Stimulated activated CD4-positive, alpha-beta T cell treated with anti-CD3 and anti-CD28 coated beads, Interleukin-2, amount 100 ng/mL, for 48 hours (primary cell): Measurements from ENCODE around the gene CDH20.

ENCODE experiments used
- DNase-seq, 2 donors: peaks; one replicate each; pipeline ENCODE4 v3.0.0-alpha.2; 2020

The CDH20 gene

GRCh38 chr18:61432590-61432989 lies 99.4 kb downstream of the CDH20 start:
- no peak for DNase-seq

GRCh38 chr18:61435064-61435652 lies 101.9 kb downstream of the CDH20 start:
- DNase-seq: no peak

GRCh38 chr18:61443081-61443725 lies 110.0 kb downstream of the CDH20 start:
- DNase-seq: no peak

GRCh38 chr18:61448316-61448715 lies 115.1 kb downstream of the CDH20 start:
- no peak for DNase-seq

- no peak for DNase-seq
Observed at GRCh38 chr18:61459896-61460648, 126.8 kb downstream of the CDH20 start.

GRCh38 chr18:61464551-61465142 lies 131.4 kb downstream of the CDH20 start:
- no peak for DNase-seq

- DNase-seq: no peak
Observed at GRCh38 chr18:61466736-61467135, 133.5 kb downstream of the CDH20 start.

GRCh38 chr18:61470031-61470674 lies 136.9 kb downstream of the CDH20 start:
- no peak for DNase-seq

- DNase-seq: no peak
Observed at GRCh38 chr18:61471541-61471940, 138.3 kb downstream of the CDH20 start.

- DNase-seq: no peak
Observed at GRCh38 chr18:61471942-61472341, 138.7 kb downstream of the CDH20 start.

GRCh38 chr18:61474341-61474740 lies 141.1 kb downstream of the CDH20 start:
- no peak for DNase-seq

- DNase-seq: no peak
Observed at GRCh38 chr18:61474918-61475317, 141.7 kb downstream of the CDH20 start.

GRCh38 chr18:61475931-61476330 lies 142.7 kb downstream of the CDH20 start:
- no peak for DNase-seq

- no peak for DNase-seq
Observed at GRCh38 chr18:61489334-61489733, 156.1 kb downstream of the CDH20 start.

- no peak for DNase-seq
Observed at GRCh38 chr18:61496374-61496773, 163.1 kb downstream of the CDH20 start.

GRCh38 chr18:61497422-61497821 lies 164.2 kb downstream of the CDH20 start:
- DNase-seq: no peak

GRCh38 chr18:61502472-61502871 lies 169.2 kb downstream of the CDH20 start:
- no peak for DNase-seq

GRCh38 chr18:61503688-61504087 lies 170.5 kb downstream of the CDH20 start:
- DNase-seq: no peak

- DNase-seq: no peak
Observed at GRCh38 chr18:61528961-61529360, 195.7 kb downstream of the CDH20 start.

- DNase-seq: no peak
Observed at GRCh38 chr18:61530681-61531080, 197.5 kb downstream of the CDH20 start.

GRCh38 chr18:61531182-61531581 lies 198.0 kb downstream of the CDH20 start:
- no peak for DNase-seq

GRCh38 chr18:61531891-61532290 lies 198.7 kb downstream of the CDH20 start:
- DNase-seq: no peak

GRCh38 chr18:61535401-61535800 lies 202.2 kb downstream of the CDH20 start:
- no peak for DNase-seq
